ENCODE measurements around the gene AUTS2.

- no peak for TF ChIP-seq POLR2A (IDR thresholded peaks at IDR 0.05)
- TF ChIP-seq CTCF (IDR thresholded peaks at IDR 0.05) = no peak
- TF ChIP-seq POLR2AphosphoS5 (IDR thresholded peaks at IDR 0.05) = no peak
Observed at GRCh38 chr7:70466725-70467364, 868.6 kb downstream of the AUTS2 start.

Measured in breast epithelium (tissue), 3 donors.